ENCODE measurements around the gene MCHR1.
"Not testable (repeated sequence)": the region's sequence is repeated elsewhere in the genome, so short reads cannot be mapped to it uniquely, and the experiment has no call there.

The MCHR1 gene

DNA sequence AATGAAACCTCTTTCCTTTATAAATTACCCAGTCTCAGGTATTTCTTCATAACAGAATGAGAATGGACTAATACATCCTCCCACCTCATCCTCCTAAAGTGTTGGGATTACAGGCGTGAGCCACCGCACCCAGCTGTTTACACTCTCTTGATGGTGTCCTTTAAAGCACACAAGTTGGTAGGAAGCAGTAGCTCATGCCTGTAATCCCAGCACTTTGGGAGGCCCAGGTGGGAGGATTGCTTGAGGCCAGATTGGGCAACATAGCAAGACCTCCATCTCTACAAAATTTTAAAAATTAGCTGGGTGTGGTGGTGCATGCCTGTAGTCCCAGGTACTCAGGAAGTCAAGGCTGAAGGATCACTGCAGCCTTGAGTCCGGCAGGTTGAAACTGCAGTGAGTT lies 23.3 kb upstream of the MCHR1 start:
- not testable (repeated sequence) for DNase-seq (ENCODE audit: low spot score)

DNA sequence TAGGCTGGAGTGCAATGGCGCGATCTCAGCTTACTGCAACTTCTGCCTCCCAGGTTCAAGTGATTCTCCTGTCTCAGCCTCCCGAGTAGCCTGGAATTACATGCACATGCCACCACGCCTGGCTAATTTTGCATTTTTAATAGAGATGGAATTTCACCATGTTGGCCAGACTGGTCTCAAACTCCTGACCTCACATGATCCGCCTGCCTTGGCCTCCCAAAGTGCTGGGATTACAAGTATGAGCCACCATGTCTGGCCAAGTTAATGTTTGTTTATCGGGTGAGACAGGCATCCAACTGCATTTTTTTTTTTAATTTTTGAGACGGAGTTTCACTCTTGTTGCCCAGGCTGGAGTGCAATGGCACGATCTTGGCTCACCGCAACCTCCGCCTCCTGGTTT lies 22.6 kb upstream of the MCHR1 start:
- DNase-seq (ENCODE audit: low spot score): not testable (repeated sequence)

DNA sequence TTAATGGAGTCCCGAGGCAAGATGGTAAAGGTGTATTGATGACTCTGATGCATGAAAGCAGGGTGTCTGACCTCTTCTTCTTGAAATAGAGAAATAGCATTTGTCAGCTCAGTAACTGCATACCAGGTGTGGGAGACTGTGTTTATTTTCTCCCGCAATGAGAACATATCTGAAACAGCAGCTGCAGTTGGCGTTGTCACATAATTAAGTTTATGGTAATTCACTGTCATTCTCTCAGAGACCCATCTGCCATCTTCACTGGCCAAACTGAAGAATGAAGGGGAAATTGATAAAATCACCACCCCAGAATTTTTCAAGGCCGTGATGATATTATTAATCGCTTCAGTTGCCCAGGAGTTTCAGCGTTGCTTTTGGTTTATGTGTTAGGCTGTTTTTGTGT lies 20.1 kb upstream of the MCHR1 start:
- DNase-seq (ENCODE audit: low spot score): no peak

DNA sequence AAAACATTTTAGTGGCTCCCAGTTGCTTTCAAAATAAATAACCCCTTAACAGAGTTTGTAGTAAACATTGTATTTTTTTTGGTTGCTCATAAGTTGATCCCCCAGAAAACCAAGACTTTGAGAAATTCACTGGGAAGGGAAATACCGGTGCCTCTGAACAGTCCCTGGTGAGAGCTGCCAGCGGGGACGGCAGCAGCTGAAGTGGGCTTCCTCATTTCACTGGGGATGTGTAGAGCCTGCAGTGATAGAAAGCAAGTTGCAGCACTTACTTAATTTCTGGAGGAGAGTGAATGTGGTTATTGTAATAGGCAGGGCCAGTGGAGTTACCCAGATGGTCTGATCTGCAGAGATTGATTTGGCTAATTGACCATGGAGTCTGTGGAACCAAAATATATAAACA lies 18.6 kb upstream of the MCHR1 start:
- no peak for DNase-seq (ENCODE audit: low spot score)

DNA sequence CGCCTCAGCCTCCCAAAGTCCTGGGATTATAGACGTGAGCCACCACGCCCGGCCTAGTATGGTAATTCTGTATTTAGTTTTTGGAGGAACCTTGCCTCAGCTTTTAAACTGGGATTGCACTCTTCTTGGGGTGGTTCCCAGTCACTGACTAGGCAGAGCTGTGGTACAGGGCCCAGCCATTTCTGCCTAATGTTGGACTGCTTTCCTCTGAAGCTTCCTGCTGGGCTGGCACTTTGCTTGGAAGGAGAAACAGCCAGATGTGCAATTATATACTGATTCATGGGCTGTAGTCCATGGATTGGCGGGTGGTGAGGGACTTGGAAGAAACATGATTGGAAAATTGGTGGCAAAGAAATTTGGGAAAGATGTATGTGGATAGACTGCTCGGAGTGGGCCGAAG lies 17.6 kb upstream of the MCHR1 start:
- no peak for DNase-seq (ENCODE audit: low spot score)

DNA sequence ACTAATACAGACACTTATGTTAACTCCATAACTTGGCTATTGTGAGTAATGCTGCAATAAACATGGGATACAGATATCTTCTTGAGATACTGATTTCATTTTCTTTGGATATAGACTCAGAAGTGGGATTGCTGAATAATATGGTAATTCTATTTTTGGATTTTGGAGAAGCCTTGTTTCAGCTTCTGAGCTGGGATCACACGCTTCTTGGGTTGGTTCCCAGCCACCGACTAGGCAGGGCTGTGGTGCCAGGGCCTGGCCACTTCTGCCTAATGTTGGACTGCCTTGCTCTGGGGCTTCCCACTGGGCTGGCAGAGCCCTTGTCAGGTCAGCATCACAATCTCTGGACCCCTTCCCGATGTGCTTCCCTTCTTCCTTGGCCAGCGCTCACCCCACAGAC lies 14.0 kb upstream of the MCHR1 start:
- DNase-seq (ENCODE audit: low spot score): no peak

DNA sequence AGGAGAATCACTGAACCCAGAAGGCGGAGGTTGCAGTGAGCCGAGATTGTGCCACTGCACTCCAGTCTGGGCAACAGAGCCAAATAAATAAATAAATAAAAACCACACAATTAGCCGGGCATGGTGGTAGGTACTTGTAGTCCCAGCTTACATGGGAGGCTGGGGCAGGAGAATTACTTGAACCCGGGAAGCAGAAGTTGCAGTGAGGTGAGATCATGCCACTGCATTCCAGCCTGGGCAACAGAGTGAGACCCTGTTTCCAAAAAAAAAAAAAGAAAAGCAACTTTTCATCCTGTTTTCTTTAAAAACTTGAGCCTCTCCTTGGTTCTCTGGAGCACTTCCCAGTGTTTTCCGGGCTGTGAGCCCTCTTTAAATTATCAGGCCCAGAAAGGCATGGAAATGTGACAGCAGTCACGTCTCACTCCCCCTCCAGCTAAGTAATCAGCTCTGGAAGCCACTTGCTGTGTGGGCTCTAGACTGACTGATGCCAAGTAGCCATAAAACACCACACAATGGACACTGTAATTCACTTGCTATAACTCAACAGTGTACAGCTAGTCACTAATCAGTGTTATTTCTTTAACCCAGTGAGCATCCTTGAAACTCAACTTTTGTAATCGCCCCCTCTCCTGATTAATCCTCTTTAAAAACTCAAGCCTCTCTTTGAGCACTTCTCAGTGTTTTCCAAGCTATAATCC lies 13.0 kb upstream of the MCHR1 start:
- no peak for DNase-seq (ENCODE audit: low spot score)

DNA sequence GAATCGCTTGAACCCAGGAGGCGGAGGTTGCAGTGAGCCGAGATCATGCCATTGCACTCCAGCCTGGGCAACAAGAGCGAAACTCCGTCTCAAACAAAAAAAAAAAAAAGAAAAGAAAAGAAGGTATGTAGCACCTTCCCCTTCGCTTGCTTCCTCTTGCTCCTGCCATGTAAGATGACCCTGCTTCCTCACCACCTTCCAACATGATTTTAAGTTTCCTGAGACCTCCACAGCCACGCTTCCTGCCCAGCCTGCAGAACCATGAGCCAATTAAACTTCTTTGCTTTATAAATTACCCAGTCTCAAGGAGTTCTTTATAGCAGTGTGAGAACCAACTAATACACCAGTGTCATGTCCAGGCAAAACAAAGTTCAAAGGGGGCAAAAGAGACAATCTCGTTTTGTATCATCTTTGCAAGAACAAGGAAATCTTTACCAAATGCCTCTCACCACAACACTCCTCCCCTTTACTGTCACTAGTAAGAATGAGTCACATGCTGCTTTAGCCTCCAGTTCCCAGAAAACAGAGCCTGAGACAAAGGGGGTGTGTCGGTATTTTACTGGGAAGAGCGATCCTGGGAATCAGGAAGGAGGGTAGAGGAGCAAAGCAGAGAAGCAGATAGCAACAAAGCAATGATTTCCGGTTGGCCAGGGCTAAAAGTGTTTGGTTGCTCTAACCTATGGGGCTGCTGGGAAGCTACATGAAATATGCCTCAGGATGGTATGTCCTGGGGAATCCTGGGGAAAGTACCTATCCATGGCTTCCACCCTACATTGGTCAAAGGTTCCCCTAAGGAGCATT lies 10.5 kb upstream of the MCHR1 start:
- DNase-seq (ENCODE audit: low spot score): peak; percentile 55

DNA sequence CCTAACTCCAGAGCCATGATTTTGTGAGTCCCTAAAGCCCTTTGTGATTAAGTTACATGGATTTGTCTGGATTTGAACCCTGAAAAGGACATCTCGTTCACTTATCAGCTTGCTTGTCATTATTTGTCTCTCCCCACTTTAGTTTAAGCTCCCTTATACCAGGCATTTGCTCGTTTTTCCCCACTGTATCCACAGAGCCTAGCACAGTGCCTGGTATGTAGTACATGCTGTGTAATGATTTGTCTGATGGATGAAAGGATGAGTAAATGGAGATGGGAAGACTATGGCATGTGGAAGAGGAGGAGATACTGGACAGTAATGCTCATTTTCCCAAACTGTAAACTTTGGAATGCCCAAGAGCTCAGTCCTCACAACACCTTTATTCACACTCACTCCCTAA lies 9.2 kb upstream of the MCHR1 start:
- DNase-seq (ENCODE audit: low spot score): no peak

DNA sequence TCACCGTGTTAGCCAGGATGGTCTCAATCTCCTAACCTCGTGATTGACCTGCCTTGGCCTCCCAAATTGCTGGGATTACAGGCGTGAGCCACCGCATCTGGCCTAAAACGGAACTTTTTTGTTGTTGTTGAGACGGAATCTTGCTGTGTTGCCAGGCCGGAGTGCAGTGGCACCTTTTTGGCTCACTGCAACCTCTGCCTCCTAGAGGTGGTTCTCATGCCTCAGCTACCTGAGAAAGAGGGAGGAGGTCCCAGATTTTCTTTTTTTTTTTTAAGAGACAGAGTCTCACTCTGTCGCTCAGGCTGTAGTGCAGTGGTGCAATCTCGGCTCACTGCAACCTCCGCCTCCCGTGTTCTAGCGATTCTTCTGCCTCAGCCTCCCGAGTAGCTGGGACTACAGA lies 7.9 kb upstream of the MCHR1 start:
- DNase-seq (ENCODE audit: low spot score): no peak

DNA sequence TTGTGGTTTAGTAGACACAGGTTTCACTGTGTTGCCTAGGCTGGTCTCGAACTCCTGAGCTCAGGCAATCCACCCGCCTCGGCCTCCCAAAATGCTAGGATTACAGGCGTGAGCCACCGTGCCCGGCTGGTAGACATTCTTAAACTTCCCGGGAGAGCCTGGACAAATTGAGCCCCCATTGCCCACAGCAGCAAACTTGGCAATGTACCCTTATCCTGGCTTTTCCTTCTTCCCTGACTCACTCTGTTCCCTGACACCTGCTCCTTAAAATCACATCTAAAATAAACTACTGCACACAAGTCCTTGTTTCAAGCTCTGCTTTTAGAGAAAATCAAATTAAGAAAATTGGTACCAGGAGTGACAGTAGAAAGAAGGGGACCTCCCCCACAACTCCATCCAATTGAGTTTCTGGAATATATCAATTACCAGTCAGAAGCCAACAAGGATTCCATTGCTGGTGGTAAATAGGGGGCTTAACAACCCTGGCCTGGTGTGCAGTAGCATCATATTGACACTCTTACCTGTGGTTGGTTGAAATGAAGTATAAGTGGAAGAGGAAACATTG lies 7.4 kb upstream of the MCHR1 start:
- DNase-seq (ENCODE audit: low spot score): no peak

DNA sequence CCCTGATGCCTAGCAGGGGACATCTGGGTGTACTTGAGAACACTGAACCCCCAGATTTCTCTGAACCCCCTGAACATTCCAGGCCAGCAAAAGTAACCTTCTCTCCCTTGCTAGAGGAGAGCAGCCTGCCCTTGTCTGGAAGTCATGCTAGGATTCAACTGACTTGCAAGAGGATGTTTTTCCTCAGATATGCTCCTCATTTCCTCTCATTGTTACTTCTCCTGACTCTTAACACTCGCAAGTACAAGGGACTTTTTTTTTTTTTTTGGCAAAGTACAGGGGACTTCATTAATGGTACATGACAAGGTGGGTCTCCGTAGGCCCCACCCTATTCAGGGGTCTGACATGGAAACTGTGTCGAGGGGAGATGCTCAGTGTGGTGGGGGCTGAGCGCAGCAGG lies 6.3 kb upstream of the MCHR1 start:
- no peak for DNase-seq (ENCODE audit: low spot score)

DNA sequence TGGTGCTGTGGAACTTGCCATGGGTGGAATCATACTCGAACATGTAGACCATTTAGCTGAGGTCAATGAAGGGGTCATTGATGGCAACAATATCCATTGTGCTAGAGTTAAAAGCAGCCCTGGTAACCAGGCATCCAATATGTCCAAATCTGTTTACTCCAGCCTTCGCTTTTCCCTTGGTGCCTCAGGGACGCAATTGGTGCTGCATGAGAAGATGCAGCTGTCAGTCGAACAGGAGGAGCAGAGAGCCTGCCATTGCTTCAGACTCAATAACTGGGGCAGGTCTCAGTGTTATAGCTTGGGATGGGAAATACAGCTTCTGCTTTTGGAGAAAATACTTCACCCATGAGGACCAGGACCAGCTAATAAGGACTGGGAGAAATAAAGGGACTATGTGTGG lies 5.0 kb upstream of the MCHR1 start:
- DNase-seq (ENCODE audit: low spot score): no peak

DNA sequence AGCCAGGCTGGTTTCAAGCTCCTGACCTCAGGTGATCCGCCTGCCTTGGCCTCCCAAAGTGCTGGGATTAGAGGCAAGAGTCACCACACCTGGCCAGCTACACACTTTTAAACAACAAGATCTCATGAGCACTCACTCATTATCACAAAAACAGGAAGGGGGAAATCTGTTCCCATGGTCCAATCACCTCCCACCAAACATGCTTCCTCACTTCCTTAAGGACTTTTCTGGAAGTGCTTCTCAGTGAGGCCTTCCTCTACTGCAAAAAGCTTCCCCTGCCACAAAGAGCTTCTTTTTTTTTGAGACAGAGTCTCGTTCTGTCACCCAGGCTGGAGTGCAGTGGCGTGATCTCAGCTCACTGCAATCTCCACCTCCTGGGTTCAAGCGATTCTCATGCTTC lies 3.1 kb upstream of the MCHR1 start:
- DNase-seq (ENCODE audit: low spot score): not testable (repeated sequence)

DNA sequence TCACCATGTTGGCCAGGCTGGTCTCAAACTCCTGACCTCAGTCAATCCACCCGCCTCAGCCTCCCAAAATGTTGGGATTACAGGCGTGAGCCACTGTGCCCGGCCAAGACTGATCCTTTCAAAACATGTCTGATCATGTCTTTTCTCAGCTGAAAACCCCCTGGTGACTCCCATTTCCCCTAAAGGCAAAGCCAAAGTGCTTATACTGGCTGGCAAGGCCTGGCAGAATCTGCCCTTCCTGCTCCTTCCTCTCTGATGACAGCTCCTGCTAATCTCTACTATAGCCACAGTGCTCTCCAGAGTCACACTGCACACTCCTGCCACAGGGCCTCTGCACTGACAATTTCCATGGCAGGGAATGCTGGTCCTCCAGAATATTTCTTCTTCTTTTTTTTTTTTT lies 2.6 kb upstream of the MCHR1 start:
- no peak for DNase-seq (ENCODE audit: low spot score)

DNA sequence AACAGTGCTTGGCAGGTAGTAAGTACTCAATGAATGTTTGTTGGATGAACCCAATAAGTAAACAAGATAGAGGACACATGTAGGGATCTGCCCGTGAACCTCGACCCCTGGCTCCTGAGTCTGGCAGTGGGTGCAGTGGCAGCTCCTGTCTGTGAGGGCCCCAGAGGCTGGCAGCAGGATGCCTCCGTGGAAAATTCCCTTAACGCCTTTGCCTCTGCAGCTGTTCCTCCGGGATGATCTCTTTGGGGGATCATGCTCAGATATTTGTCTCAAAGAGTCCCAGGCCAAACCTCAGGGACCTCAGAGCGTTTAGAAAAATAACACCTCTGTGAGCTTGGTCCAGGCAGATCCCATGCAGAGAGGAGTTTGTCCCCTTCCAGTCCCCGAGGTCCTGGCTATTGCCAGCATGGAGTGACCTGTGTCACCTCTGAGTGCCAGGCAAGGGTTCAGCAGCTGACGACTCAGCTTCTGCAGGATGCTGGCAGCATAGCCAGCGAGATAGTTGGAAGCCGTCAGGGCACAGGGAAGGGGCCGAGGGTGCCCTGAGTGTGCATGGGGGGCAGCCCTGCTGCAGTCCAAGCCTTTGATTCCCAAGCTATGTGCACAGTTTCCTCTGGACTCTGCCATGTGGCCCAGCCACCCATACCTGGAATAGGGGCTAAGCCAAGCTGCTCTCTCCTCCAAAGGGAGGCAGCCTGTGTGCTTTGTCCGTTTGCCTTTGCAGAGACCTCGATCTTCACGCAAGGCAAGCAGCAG lies 613 bp upstream of the MCHR1 start:
- no peak for DNase-seq (ENCODE audit: low spot score)

DNA sequence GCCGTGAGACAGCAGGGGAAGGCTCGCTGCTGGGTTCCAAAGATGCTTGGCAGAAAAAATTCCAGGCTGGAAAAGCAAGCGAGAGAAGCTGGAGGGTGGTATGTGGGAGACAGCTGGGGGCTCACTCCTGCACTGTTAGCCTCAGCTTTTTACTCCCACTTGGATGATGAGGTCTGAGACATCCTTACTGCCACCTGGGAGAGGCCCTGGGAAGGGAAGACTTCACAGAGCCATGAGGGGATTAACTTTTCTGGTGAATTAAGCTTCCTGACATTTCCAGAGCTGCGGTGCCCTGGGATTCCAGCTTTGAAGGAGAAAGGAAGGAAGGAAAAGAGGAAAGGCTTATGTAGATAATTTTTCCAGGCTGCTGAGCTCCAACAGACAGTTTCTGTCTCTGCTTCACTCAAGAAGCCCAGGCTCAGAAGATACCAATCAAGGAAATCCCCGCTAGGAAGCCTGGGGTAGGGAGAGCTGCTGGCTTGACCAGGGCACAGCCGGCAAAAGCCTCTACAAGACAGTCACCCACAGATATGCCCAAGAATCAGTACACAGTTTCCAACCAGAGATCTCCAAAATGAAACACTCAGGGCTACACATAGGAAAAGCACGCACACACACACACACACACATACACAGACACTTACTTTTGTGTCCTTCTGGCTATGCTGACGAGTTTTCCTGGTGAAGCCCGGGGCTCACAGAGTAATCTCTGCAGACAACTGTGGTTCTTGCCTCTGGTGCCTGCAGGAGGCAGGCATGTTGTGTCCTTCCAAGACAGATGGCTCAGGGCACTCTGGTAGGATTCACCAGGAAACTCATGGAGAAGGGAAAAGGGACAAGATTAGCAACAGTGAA lies 907 bp downstream of the MCHR1 start:
- no peak for DNase-seq (ENCODE audit: low spot score)

DNA sequence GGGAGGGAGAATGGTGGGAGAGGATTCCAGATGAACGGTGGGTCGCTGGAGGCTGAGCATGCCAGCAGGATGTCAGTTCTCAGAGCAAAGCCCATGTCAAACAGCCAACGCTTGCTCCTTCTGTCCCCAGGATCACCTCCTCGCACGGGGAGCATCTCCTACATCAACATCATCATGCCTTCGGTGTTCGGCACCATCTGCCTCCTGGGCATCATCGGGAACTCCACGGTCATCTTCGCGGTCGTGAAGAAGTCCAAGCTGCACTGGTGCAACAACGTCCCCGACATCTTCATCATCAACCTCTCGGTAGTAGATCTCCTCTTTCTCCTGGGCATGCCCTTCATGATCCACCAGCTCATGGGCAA lies 1.5 kb downstream of the MCHR1 start:
- DNase-seq (ENCODE audit: low spot score): no peak

DNA sequence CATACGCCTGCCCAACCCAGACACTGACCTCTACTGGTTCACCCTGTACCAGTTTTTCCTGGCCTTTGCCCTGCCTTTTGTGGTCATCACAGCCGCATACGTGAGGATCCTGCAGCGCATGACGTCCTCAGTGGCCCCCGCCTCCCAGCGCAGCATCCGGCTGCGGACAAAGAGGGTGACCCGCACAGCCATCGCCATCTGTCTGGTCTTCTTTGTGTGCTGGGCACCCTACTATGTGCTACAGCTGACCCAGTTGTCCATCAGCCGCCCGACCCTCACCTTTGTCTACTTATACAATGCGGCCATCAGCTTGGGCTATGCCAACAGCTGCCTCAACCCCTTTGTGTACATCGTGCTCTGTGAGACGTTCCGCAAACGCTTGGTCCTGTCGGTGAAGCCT lies 2.2 kb downstream of the MCHR1 start:
- DNase-seq (ENCODE audit: low spot score): no peak

DNA sequence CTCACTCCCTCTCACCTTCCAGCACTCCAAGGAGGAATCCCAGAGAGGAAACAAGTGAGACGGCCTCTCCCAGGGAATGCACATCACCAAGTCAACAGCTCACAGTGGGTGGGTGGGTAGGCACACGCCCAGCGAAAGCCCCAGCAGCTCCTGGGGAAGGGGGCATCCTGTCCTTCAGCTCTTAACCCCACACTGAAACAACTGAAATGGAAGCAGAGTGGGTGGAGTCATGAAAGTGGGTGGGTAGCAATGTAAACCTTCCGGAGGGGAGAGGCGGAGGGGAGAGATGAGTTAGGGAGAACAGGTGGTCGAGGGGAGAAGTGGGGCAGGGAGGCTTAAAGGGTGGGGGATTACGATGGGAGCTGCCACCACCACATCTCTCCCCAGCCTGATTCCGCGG lies 5.4 kb downstream of the MCHR1 start:
- DNase-seq (ENCODE audit: low spot score): no peak

DNA sequence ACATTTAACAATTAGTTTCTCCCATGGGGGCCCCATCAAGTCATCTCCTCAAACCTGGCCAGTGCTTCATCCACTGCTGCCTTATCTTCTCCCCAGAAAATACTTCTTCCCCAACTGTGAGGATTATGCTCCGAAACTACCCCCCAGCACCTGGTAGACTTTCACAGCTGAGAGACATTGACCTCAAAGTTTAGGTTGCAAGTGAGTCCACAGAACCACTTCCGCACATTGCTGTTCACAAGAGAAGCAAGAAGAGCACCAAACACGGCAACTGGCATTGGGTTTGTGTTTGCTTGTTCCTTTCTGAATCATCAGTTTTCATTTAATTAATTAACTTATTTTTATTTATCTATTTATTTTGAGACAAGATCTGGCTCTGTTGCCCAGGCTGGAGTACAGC lies 6.1 kb downstream of the MCHR1 start:
- DNase-seq (ENCODE audit: low spot score): no peak

DNA sequence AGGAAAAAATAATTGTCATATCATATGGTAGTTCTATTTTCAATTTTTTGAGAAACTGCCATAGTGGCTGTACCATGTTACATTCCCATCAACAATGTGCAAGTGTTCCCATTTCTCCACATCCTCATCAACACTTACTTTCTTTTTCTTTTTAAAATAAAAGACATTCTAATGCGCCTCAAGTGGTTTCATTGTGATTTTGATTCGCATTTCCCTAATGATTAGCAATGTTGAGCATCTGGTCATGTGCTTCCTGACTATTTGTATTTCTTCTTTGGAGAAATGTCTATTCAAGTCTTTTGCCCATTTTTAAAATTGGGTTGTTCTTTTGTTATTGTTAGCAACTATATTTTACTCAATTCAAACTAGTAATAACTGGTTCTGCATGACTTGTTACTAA lies 8.4 kb downstream of the MCHR1 start:
- no peak for DNase-seq (ENCODE audit: low spot score)
